Left ventricle myocardium inferior (tissue), 1 donor: ENCODE measurements around the gene TAF1D. TPM values are rescaled to one million over a fixed set of nuclear protein-coding genes. Genes with fewer than 3 reads are reported as not detected.

Source experiments
- DNase-seq: peaks from one replicate; pipeline ENCODE4 v3.0.0-alpha.2; 2020
- H3K27ac ChIP-seq: fragments of 200-600 bp; replicated peaks from 2 replicates; pipeline ENCODE4 v1.8.0; 2021
- H3K27me3 ChIP-seq: fragments of 200-600 bp; 2 replicates; pipeline ENCODE4 v1.8.0; 2021; ENCODE audit warnings: low read depth
- H3K36me3 ChIP-seq: fragments of 200-600 bp; 2 replicates; pipeline ENCODE4 v1.8.0; 2021
- H3K4me1 ChIP-seq: fragments of 200-600 bp; 2 replicates; pipeline ENCODE4 v1.8.0; 2021
- H3K4me3 ChIP-seq: fragments of 200-600 bp; 2 replicates; pipeline ENCODE4 v1.8.0; 2021; ENCODE audit warnings: mild to moderate bottlenecking, moderate library complexity
- H3K9me3 ChIP-seq: fragments of 200-600 bp; replicated peaks from 2 replicates; pipeline ENCODE4 v1.8.0; 2021
- CTCF ChIP-seq: fragments of 200-600 bp; IDR thresholded peaks from 2 replicates; pipeline ENCODE4 v1.8.0; 2021; ENCODE audit warnings: antibody characterized with exemption, mild to moderate bottlenecking, borderline replicate concordance
- intact Hi-C: fragments of 100-400 bp; cut with micrococcal nuclease; formaldehyde crosslinking; loops from one replicate; pipeline ENCODE4 v1.11.0; 2022
- total RNA-seq: library from RNA; stranded (reverse); fragmentation: NEBNext Ultra II Directional; extraction: Animal tissue kit (Norgen Biotek cat#: 25700); gene quantifications from one replicate; pipeline ENCODE4 v1.2.1, GENCODE V29; 2021
- donor health status: DM: no; HTN: yes; CAD: no; lungs with severe emphysema.

TAF1D gene
- total RNA-seq, 1 donor from 2014 or later, result 32.6 TPM

DNA sequence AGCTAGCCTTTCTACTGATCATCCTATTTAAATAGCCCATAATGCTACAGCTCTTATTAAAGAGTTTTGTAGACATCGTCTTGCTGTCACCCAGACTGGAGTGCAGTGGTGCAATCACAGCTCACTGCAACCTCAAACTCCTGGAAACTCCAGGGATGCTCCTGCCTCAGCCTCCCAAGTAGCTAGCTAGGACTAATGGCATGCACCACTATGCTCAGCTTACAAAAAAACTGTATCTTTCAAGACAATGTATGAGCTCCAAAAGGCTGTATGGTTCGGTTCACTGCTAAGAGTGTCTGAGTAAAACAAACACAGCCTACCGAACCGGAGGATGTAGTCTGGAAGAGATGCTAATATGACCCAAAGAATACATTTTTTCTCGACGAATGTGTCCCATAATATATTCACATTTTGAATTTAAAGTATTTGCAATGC lies 2.6 kb downstream of the TAF1D start:
- no peaks in the 10 kb centered on the region for H3K27me3 ChIP-seq
- H3K9me3 ChIP-seq, result no peaks in the 10 kb centered on the region
- DNase-seq, result no peak
- H3K4me1 ChIP-seq, result peaks cover 75% of the 10 kb centered on the region
- intact Hi-C loops, result no loop called here
- TF ChIP-seq CTCF, result no peak
- peaks cover 58% of the 10 kb centered on the region for H3K36me3 ChIP-seq
- peak overlapping the region; percentile 83 for H3K4me3 ChIP-seq
- H3K27ac ChIP-seq, result no peak overlapping the region

- H3K27me3 ChIP-seq, result no peaks in the 10 kb centered on the region
- no peaks in the 10 kb centered on the region for H3K9me3 ChIP-seq
- no peak for TF ChIP-seq CTCF
- no peak for DNase-seq
- peaks cover 58% of the 10 kb centered on the region for H3K36me3 ChIP-seq
- H3K4me1 ChIP-seq, result peaks cover 69% of the 10 kb centered on the region
- intact Hi-C loops, result no loop called here
- H3K4me3 ChIP-seq, result no peak overlapping the region
- no peak overlapping the region for H3K27ac ChIP-seq
Observed at GRCh38 chr11:93737904-93738612, 3.2 kb downstream of the TAF1D start.

DNA sequence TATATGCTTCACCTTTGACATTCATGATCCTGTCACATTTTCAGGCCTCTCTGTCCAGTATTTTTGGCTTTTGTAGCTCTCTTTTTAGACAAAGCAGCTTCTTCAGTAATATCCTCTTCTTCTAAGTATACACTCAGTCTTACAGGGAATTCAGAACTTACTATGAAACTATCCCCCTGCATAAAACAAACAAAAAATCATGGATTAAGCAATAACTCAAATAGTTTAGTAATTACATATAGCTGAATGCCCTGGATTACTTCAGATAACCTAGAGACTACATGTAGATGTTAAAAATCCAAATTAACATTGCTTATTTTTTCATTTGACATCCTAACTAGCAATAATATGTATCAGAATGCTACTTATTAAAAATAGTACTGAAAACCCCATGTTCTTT lies 5.2 kb downstream of the TAF1D start:
- DNase-seq, result no peak
- Histone ChIP-seq H3K9me3 (no peaks in the 10 kb centered on the region), H3K4me3 (no peak overlapping the region), H3K27ac (no peak overlapping the region), H3K4me1 (peaks cover 55% of the 10 kb centered on the region), H3K27me3 (no peaks in the 10 kb centered on the region), H3K36me3 (peaks cover 76% of the 10 kb centered on the region)
- intact Hi-C loops, result no loop called here
- no peak for TF ChIP-seq CTCF

DNA sequence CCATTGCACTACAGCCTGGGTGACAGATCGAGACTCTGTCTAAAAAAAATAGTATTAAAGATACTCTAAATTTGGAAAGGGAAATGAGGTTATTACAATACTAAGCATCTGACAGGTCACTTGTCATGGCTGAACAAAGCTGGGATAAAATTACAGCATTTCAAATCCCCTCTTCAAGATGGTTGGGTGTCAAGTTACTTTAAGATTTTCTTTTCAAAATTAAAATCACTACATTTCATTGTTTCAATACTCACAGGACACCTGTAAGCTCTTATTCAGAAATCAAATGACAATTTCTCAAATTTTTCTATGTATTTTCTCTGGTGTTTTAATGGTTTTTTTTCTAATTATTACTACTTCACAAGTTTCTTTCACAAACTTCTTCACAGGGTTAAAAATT lies 5.7 kb downstream of the TAF1D start:
- Histone ChIP-seq H3K36me3 (peaks cover 81% of the 10 kb centered on the region), H3K4me3 (no peak overlapping the region), H3K27ac (no peak overlapping the region), H3K9me3 (no peaks in the 10 kb centered on the region), H3K27me3 (no peaks in the 10 kb centered on the region), H3K4me1 (peaks cover 50% of the 10 kb centered on the region)
- no peak for DNase-seq
- TF ChIP-seq CTCF, result no peak
- intact Hi-C loops, result no loop called here

DNA sequence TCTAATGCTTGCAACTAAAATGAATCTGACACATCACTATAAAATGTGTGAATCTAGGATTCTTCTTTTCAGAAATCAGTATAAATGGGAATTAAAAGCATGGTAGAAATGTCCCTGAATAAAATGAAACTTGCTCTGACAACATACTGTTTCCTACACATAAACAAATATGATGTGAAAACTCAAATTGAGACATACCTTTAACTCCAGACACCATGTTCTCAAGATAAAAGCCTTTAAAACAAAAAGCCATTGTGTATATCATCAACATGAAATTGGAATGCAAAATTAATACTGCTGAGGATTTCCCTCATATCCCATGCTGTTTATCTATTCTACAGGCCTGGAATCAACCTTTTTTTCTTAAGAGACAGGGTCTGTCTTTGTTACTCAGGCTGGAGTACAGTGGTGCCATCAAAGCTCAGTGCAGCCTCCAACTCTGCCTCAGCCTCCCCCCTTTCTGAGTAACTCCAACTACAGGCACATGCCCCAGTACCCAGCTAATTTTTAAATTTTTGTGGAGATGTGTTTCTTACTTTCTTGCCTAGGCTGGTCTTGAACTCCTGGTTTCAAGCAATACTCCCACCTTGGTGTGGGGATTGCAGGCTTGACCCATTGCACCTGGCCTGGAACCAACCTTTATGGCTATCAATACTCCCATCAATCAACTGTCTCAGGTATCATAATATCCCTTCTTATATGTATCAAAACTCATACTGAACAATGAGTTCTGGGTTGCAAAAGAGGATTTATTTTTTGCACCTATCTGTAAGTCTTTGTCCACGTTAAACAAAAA lies 6.7 kb downstream of the TAF1D start:
- Histone ChIP-seq H3K27me3 (no peaks in the 10 kb centered on the region), H3K9me3 (no peaks in the 10 kb centered on the region), H3K4me3 (no peak overlapping the region), H3K4me1 (peaks cover 40% of the 10 kb centered on the region), H3K36me3 (peaks cover 91% of the 10 kb centered on the region), H3K27ac (no peak overlapping the region)
- intact Hi-C loops, result no loop called here
- no peak for TF ChIP-seq CTCF
- no peak for DNase-seq
